Liver (tissue), 3 donors: ENCODE results near the gene NUP153.

Source experiments
- ATF3 ChIP-seq: IDR thresholded peaks from 2 replicates; pipeline ENCODE4 v1.6.1; 2016; ENCODE audit warnings: antibody characterized with exemption
- CTCF ChIP-seq: fragments of 150-350 bp; IDR thresholded peaks from 2 replicates; pipeline ENCODE4 v1.5.1; 2017; ENCODE audit warnings: improper control_type of control experiment, low read depth, low read length; ENCODE audit not compliant: missing input control
- GABPA ChIP-seq, 2 donors: IDR thresholded peaks in 1 of 2; conservative IDR thresholded peaks in 1 of 2; 2 replicates each; pipeline ENCODE4 v1.6.1; 2016; ENCODE audit warnings: antibody characterized with exemption in 2 of 2, mild to moderate bottlenecking in 1 of 2, moderate library complexity in 1 of 2
- NR2F2 ChIP-seq: IDR thresholded peaks from 2 replicates; pipeline ENCODE4 v1.6.1; 2016; ENCODE audit warnings: antibody characterized with exemption
- RAD21 ChIP-seq, 2 donors: IDR thresholded peaks; 2 replicates each; pipeline ENCODE4 v1.6.1; 2016; ENCODE audit warnings: antibody characterized with exemption in 2 of 2, mild to moderate bottlenecking in 2 of 2
- REST ChIP-seq: IDR thresholded peaks from 2 replicates; pipeline ENCODE4 v1.6.1; 2016; ENCODE audit warnings: antibody characterized with exemption, mild to moderate bottlenecking
- TAF1 ChIP-seq: conservative IDR thresholded peaks from 2 replicates; pipeline ENCODE4 v1.6.1; 2016; ENCODE audit warnings: antibody characterized with exemption, mild to moderate bottlenecking
- YY1 ChIP-seq: IDR thresholded peaks from 2 replicates; pipeline ENCODE4 v1.6.1; 2016; ENCODE audit warnings: antibody characterized with exemption, mild to moderate bottlenecking
- donor health status: healthy.
- donor health status: healthy.

GRCh38 chr6:17672064-17672718 is 34.5 kb downstream of the NUP153 start:
- TF ChIP-seq TAF1 (peak; percentile 44), REST (peak; percentile 74), CTCF (no peak), RAD21 (IDR thresholded peaks at IDR 0.05) (peak; percentile 46 to 53), GABPA (IDR thresholded peaks at IDR 0.05 in 1 of 2, conservative IDR thresholded peaks at IDR 0.05 in 1 of 2) (peak in 1 of 2 donors; percentile 61), NR2F2 (no peak), YY1 (peak; percentile 80), ATF3 (peak; percentile 54)
